ENCODE measurements around the gene DCLRE1B.
A peak's percentile ranks its signal among the peaks of the same experiment; 100 is the strongest.

Gene DCLRE1B

DNA sequence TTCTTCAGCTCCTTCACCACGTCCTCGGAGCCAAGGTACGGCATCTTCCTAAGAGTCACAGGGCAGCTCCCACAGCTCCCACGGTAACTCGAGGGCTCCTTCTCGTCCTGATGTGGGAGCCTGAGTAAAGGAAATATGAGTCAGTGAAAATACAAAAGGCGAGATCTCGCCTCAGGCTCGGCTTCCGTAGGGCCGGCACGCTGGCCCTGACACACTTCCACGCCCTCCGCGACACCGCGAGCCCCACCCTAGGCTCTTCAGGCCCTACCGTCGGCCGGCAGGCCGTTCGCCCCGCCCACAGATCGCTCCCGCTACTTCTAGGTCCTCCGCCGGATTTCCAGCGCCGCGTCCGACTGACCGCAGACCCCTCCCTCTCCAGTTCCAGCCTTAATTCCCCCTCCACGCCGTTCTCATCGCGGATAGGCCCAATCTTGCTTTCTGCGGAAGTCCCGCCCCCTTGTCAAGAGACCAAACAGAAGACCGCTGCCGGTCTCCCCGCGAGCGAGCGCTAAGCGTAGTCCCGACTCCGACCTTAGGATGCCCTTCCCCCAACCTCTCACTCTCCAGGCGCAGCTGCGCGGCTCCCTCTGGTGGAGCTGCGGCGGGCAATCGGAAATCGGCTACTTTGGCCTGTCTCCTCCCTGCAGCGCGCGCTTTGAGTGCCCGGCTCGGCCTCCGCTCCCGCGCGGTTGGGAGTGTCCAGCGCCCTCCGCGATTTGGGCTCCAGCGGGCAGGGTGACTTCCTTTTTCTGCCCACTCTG is at the start of gene DCLRE1B, which contains the start of gene AP4B1 (continued):
- TF ChIP-seq, protein P1, sequence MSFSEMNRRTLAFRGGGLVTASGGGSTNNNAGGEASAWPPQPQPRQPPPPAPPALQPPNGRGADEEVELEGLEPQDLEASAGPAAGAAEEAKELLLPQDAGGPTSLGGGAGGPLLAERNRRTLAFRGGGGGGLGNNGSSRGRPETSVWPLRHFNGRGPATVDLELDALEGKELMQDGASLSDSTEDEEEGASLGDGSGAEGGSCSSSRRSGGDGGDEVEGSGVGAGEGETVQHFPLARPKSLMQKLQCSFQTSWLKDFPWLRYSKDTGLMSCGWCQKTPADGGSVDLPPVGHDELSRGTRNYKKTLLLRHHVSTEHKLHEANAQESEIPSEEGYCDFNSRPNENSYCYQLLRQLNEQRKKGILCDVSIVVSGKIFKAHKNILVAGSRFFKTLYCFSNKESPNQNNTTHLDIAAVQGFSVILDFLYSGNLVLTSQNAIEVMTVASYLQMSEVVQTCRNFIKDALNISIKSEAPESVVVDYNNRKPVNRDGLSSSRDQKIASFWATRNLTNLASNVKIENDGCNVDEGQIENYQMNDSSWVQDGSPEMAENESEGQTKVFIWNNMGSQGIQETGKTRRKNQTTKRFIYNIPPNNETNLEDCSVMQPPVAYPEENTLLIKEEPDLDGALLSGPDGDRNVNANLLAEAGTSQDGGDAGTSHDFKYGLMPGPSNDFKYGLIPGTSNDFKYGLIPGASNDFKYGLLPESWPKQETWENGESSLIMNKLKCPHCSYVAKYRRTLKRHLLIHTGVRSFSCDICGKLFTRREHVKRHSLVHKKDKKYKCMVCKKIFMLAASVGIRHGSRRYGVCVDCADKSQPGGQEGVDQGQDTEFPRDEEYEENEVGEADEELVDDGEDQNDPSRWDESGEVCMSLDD (tag by site-specific recombination; IDR thresholded peaks at IDR 0.05) = no peak
- TF ChIP-seq, protein P2, sequence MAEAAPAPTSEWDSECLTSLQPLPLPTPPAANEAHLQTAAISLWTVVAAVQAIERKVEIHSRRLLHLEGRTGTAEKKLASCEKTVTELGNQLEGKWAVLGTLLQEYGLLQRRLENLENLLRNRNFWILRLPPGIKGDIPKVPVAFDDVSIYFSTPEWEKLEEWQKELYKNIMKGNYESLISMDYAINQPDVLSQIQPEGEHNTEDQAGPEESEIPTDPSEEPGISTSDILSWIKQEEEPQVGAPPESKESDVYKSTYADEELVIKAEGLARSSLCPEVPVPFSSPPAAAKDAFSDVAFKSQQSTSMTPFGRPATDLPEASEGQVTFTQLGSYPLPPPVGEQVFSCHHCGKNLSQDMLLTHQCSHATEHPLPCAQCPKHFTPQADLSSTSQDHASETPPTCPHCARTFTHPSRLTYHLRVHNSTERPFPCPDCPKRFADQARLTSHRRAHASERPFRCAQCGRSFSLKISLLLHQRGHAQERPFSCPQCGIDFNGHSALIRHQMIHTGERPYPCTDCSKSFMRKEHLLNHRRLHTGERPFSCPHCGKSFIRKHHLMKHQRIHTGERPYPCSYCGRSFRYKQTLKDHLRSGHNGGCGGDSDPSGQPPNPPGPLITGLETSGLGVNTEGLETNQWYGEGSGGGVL (tag by site-specific recombination; IDR thresholded peaks at IDR 0.05) = peak; percentile 82
- TF ChIP-seq ZNF350 (tag by site-specific recombination; IDR thresholded peaks at IDR 0.05) (no peak), ZBTB21 (tag by site-specific recombination; IDR thresholded peaks at IDR 0.05) (peak; percentile 58; the same call in 1 of the 2 replicates), SETDB1 (IDR thresholded peaks at IDR 0.05; ENCODE audit: insufficient read length, low read length) (no peak), ZNF324 (tag by site-specific recombination; IDR thresholded peaks at IDR 0.05) (peak; percentile 85; the same call in 1 of the 2 replicates), ZNF311 (tag by site-specific recombination; IDR thresholded peaks at IDR 0.05; ENCODE audit: borderline replicate concordance) (no peak), ZNF132 (tag by site-specific recombination; IDR thresholded peaks at IDR 0.05; ENCODE audit: borderline replicate concordance) (no peak), ZFP3 (tag by site-specific recombination; IDR thresholded peaks at IDR 0.05; ENCODE audit: low read depth) (no peak), ZNF76 (tag by site-specific recombination; IDR thresholded peaks at IDR 0.05; ENCODE audit: borderline replicate concordance, low read depth) (peak; percentile 83; the same call in 1 of the 2 replicates), ZNF544 (tag by site-specific recombination; IDR thresholded peaks at IDR 0.05) (no peak), ZNF19 (tag by site-specific recombination; IDR thresholded peaks at IDR 0.05; ENCODE audit: low read depth) (no peak), ZNF623 (tag by site-specific recombination; IDR thresholded peaks at IDR 0.05) (0 out of 2 replicates have a peak, but pooled peaks have one; percentile 33), ZNF768 (tag by site-specific recombination; IDR thresholded peaks at IDR 0.05) (no peak), ZNF335 (tag by site-specific recombination; conservative IDR thresholded peaks at IDR 0.05) (no peak), ZNF175 (tag by site-specific recombination; IDR thresholded peaks at IDR 0.05) (no peak), ZNF626 (tag by site-specific recombination; IDR thresholded peaks at IDR 0.05) (no peak), ZNF624 (tag by site-specific recombination; IDR thresholded peaks at IDR 0.05) (no peak), YY1 (tag by site-specific recombination; IDR thresholded peaks at IDR 0.05) (peak; percentile 71)
- TF ChIP-seq, protein P3, sequence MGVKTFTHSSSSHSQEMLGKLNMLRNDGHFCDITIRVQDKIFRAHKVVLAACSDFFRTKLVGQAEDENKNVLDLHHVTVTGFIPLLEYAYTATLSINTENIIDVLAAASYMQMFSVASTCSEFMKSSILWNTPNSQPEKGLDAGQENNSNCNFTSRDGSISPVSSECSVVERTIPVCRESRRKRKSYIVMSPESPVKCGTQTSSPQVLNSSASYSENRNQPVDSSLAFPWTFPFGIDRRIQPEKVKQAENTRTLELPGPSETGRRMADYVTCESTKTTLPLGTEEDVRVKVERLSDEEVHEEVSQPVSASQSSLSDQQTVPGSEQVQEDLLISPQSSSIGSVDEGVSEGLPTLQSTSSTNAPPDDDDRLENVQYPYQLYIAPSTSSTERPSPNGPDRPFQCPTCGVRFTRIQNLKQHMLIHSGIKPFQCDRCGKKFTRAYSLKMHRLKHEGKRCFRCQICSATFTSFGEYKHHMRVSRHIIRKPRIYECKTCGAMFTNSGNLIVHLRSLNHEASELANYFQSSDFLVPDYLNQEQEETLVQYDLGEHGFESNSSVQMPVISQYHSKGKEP (tag by site-specific recombination; IDR thresholded peaks at IDR 0.05) = peak; percentile 85
- TF ChIP-seq, protein P4, sequence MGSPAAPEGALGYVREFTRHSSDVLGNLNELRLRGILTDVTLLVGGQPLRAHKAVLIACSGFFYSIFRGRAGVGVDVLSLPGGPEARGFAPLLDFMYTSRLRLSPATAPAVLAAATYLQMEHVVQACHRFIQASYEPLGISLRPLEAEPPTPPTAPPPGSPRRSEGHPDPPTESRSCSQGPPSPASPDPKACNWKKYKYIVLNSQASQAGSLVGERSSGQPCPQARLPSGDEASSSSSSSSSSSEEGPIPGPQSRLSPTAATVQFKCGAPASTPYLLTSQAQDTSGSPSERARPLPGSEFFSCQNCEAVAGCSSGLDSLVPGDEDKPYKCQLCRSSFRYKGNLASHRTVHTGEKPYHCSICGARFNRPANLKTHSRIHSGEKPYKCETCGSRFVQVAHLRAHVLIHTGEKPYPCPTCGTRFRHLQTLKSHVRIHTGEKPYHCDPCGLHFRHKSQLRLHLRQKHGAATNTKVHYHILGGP (tag by site-specific recombination; IDR thresholded peaks at IDR 0.05) = no peak
- TF ChIP-seq, protein P5, sequence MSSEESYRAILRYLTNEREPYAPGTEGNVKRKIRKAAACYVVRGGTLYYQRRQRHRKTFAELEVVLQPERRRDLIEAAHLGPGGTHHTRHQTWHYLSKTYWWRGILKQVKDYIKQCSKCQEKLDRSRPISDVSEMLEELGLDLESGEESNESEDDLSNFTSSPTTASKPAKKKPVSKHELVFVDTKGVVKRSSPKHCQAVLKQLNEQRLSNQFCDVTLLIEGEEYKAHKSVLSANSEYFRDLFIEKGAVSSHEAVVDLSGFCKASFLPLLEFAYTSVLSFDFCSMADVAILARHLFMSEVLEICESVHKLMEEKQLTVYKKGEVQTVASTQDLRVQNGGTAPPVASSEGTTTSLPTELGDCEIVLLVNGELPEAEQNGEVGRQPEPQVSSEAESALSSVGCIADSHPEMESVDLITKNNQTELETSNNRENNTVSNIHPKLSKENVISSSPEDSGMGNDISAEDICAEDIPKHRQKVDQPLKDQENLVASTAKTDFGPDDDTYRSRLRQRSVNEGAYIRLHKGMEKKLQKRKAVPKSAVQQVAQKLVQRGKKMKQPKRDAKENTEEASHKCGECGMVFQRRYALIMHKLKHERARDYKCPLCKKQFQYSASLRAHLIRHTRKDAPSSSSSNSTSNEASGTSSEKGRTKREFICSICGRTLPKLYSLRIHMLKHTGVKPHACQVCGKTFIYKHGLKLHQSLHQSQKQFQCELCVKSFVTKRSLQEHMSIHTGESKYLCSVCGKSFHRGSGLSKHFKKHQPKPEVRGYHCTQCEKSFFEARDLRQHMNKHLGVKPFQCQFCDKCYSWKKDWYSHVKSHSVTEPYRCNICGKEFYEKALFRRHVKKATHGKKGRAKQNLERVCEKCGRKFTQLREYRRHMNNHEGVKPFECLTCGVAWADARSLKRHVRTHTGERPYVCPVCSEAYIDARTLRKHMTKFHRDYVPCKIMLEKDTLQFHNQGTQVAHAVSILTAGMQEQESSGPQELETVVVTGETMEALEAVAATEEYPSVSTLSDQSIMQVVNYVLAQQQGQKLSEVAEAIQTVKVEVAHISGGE (tag by site-specific recombination; conservative IDR thresholded peaks at IDR 0.05; ENCODE audit: low read depth) = peak; percentile 89
- TF ChIP-seq, protein P6, sequence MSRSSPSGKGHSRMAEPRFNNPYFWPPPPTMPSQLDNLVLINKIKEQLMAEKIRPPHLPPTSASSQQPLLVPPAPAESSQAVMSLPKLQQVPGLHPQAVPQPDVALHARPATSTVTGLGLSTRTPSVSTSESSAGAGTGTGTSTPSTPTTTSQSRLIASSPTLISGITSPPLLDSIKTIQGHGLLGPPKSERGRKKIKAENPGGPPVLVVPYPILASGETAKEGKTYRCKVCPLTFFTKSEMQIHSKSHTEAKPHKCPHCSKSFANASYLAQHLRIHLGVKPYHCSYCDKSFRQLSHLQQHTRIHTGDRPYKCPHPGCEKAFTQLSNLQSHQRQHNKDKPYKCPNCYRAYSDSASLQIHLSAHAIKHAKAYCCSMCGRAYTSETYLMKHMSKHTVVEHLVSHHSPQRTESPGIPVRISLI (tag by site-specific recombination; IDR thresholded peaks at IDR 0.05) = no peak
- TF ChIP-seq, protein P7, sequence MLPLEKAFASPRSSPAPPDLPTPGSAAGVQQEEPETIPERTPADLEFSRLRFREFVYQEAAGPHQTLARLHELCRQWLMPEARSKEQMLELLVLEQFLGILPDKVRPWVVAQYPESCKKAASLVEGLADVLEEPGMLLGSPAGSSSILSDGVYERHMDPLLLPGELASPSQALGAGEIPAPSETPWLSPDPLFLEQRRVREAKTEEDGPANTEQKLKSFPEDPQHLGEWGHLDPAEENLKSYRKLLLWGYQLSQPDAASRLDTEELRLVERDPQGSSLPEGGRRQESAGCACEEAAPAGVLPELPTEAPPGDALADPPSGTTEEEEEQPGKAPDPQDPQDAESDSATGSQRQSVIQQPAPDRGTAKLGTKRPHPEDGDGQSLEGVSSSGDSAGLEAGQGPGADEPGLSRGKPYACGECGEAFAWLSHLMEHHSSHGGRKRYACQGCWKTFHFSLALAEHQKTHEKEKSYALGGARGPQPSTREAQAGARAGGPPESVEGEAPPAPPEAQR (tag by site-specific recombination; IDR thresholded peaks at IDR 0.05) = no peak

All from HEK293 (cell line).